Measurements from ENCODE around the gene SYT15. TPM values are rescaled to one million over a fixed set of nuclear protein-coding genes. Genes with fewer than 3 reads are reported as not detected.

SYT15 gene
- polyA plus RNA-seq, 1 of the 3 experiments (the other 2 are of a cell fraction): 0.07 TPM

- H2AFZ ChIP-seq (ENCODE audit: low read depth): no peak overlapping the region
- no peak overlapping the region for H3K27ac ChIP-seq (ENCODE audit: low read depth in 2 of 2, low read length in 1 of 2)
- WGBS (ENCODE audit: low lambda C conversion rate): 76% methylated on average over 6 of the region's 6 CpGs
- H4K20me1 ChIP-seq (ENCODE audit: insufficient read depth): no peaks in the 10 kb centered on the region
- CTCF ChIA-PET: no interaction called here
- H3K4me3 ChIP-seq (ENCODE audit: low read depth in 2 of 2, low read length in 1 of 2): no peak overlapping the region
- H3K9me3 ChIP-seq: no peaks in the 10 kb centered on the region
- H3K9ac ChIP-seq: no peak overlapping the region
- POLR2A ChIA-PET: no interaction called here
- no peaks in the 10 kb centered on the region for H3K9me2 ChIP-seq
- H3K4me2 ChIP-seq: no peak overlapping the region
- no peaks in the 10 kb centered on the region for H3K27me3 ChIP-seq (ENCODE audit: insufficient read depth)
- no peaks in the 10 kb centered on the region for H3K79me2 ChIP-seq (ENCODE audit: insufficient read depth)
- no peaks in the 10 kb centered on the region for H3F3A ChIP-seq (replicated peaks; ENCODE audit: insufficient read depth)
- H3K4me1 ChIP-seq (ENCODE audit: control insufficient read depth in 1 of 2, insufficient read depth in 2 of 2, low read depth in 1 of 2, low read length in 1 of 2): no peaks in the 10 kb centered on the region
- no peaks in the 10 kb centered on the region for H3K36me3 ChIP-seq (replicated peaks in 1 of 2; ENCODE audit: control insufficient read depth in 1 of 2, insufficient read depth in 2 of 2, low read length in 1 of 2)
- no peak for DNase-seq
- no peak for TF ChIP-seq TEAD4 (IDR thresholded peaks at IDR 0.05; ENCODE audit: borderline replicate concordance, insufficient read depth)
Measured at GRCh38 chr10:46536171-46536570, 42.8 kb upstream of the SYT15 start.

GRCh38 chr10:46536781-46537180 is 42.1 kb upstream of the SYT15 start:
- no peak for TF ChIP-seq RXRA (IDR thresholded peaks at IDR 0.05; ENCODE audit: borderline replicate concordance, low read depth)
- TF ChIP-seq YY1 (IDR thresholded peaks at IDR 0.05; ENCODE audit: low read depth): no peak
- TF ChIP-seq RFX5 (IDR thresholded peaks at IDR 0.05; ENCODE audit: low read length): no peak
- TF ChIP-seq TCF12 (IDR thresholded peaks at IDR 0.05): no peak
- TF ChIP-seq, protein P1, sequence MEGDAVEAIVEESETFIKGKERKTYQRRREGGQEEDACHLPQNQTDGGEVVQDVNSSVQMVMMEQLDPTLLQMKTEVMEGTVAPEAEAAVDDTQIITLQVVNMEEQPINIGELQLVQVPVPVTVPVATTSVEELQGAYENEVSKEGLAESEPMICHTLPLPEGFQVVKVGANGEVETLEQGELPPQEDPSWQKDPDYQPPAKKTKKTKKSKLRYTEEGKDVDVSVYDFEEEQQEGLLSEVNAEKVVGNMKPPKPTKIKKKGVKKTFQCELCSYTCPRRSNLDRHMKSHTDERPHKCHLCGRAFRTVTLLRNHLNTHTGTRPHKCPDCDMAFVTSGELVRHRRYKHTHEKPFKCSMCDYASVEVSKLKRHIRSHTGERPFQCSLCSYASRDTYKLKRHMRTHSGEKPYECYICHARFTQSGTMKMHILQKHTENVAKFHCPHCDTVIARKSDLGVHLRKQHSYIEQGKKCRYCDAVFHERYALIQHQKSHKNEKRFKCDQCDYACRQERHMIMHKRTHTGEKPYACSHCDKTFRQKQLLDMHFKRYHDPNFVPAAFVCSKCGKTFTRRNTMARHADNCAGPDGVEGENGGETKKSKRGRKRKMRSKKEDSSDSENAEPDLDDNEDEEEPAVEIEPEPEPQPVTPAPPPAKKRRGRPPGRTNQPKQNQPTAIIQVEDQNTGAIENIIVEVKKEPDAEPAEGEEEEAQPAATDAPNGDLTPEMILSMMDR (IDR thresholded peaks at IDR 0.05): no peak
- no peak for TF ChIP-seq FOXM1 (IDR thresholded peaks at IDR 0.05; ENCODE audit: low read depth)
- TF ChIP-seq FOXJ3 (CRISPR knock-in tag; IDR thresholded peaks at IDR 0.05): no peak
- TF ChIP-seq, protein P2, sequence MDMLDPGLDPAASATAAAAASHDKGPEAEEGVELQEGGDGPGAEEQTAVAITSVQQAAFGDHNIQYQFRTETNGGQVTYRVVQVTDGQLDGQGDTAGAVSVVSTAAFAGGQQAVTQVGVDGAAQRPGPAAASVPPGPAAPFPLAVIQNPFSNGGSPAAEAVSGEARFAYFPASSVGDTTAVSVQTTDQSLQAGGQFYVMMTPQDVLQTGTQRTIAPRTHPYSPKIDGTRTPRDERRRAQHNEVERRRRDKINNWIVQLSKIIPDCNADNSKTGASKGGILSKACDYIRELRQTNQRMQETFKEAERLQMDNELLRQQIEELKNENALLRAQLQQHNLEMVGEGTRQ (IDR thresholded peaks at IDR 0.05; ENCODE audit: borderline replicate concordance, low read depth, low read length): no peak
- no peaks in the 10 kb centered on the region for H3K4me1 ChIP-seq (ENCODE audit: control insufficient read depth in 1 of 2, insufficient read depth in 2 of 2, low read depth in 1 of 2, low read length in 1 of 2)

DNA sequence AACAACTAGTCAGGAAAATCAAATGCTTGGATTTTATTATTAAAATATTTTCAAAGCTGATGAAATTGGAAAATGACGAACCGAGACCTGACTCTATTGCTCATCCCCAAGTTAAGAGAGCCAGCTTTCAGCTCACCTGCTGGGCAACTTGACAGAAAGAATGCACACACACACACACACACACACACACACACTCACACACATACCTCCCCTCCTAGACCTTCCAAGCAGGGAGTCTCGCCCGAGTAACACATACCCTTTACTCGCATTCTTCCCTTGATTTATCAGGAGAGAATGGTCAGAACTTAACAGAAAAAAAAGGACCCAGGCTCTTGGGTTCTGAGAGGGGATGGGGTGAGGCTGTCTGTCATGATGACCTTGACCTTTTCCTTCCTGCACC is 41.6 kb upstream of the SYT15 start:
- POLR2A ChIA-PET: no interaction called here
- no peak overlapping the region for H3K4me3 ChIP-seq (ENCODE audit: low read depth in 2 of 2, low read length in 1 of 2)
- no peaks in the 10 kb centered on the region for H3K9me2 ChIP-seq
- no peaks in the 10 kb centered on the region for H4K20me1 ChIP-seq (ENCODE audit: insufficient read depth)
- no peaks in the 10 kb centered on the region for H3K4me1 ChIP-seq (ENCODE audit: control insufficient read depth in 1 of 2, insufficient read depth in 2 of 2, low read depth in 1 of 2, low read length in 1 of 2)
- H3K27me3 ChIP-seq (ENCODE audit: insufficient read depth): no peaks in the 10 kb centered on the region
- CTCF ChIA-PET: interaction anchor here (1.0 kb wide), 1 partner anchor 19 kb away, joined by 3 read pairs; the partner anchor contains the start of gene GPRIN2
- H3K27ac ChIP-seq (ENCODE audit: low read depth in 2 of 2, low read length in 1 of 2): no peak overlapping the region
- 62% methylated on average over 5 of the region's 5 CpGs for WGBS (ENCODE audit: low lambda C conversion rate)
- no peaks in the 10 kb centered on the region for H3K79me2 ChIP-seq (ENCODE audit: insufficient read depth)
- no peak overlapping the region for H2AFZ ChIP-seq (ENCODE audit: low read depth)
- no peaks in the 10 kb centered on the region for H3K9me3 ChIP-seq
- no peaks in the 10 kb centered on the region for H3F3A ChIP-seq (replicated peaks; ENCODE audit: insufficient read depth)
- no peak overlapping the region for H3K9ac ChIP-seq
- H3K4me2 ChIP-seq: no peak overlapping the region
- no peak for DNase-seq
- no peaks in the 10 kb centered on the region for H3K36me3 ChIP-seq (replicated peaks in 1 of 2; ENCODE audit: control insufficient read depth in 1 of 2, insufficient read depth in 2 of 2, low read length in 1 of 2)
- TF ChIP-seq TCF12 (IDR thresholded peaks at IDR 0.05) (no peak), JUND (IDR thresholded peaks at IDR 0.05) (no peak), NRF1 (IDR thresholded peaks at IDR 0.05; ENCODE audit: low read depth, low read length) (no peak), RFX5 (IDR thresholded peaks at IDR 0.05; ENCODE audit: low read length) (no peak), FOXJ3 (CRISPR knock-in tag; IDR thresholded peaks at IDR 0.05) (no peak), EP300 (IDR thresholded peaks at IDR 0.05; ENCODE audit: borderline replicate concordance in 1 of 2, low read depth in 1 of 2, low read length in 1 of 2) (no peak), USF1 (IDR thresholded peaks at IDR 0.05; ENCODE audit: borderline replicate concordance, low read depth) (no peak), GATA2 (CRISPR knock-in tag; IDR thresholded peaks at IDR 0.05) (no peak), FOSL2 (IDR thresholded peaks at IDR 0.05; ENCODE audit: borderline replicate concordance, low read depth) (no peak)
- TF ChIP-seq, protein P3, sequence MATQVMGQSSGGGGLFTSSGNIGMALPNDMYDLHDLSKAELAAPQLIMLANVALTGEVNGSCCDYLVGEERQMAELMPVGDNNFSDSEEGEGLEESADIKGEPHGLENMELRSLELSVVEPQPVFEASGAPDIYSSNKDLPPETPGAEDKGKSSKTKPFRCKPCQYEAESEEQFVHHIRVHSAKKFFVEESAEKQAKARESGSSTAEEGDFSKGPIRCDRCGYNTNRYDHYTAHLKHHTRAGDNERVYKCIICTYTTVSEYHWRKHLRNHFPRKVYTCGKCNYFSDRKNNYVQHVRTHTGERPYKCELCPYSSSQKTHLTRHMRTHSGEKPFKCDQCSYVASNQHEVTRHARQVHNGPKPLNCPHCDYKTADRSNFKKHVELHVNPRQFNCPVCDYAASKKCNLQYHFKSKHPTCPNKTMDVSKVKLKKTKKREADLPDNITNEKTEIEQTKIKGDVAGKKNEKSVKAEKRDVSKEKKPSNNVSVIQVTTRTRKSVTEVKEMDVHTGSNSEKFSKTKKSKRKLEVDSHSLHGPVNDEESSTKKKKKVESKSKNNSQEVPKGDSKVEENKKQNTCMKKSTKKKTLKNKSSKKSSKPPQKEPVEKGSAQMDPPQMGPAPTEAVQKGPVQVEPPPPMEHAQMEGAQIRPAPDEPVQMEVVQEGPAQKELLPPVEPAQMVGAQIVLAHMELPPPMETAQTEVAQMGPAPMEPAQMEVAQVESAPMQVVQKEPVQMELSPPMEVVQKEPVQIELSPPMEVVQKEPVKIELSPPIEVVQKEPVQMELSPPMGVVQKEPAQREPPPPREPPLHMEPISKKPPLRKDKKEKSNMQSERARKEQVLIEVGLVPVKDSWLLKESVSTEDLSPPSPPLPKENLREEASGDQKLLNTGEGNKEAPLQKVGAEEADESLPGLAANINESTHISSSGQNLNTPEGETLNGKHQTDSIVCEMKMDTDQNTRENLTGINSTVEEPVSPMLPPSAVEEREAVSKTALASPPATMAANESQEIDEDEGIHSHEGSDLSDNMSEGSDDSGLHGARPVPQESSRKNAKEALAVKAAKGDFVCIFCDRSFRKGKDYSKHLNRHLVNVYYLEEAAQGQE (IDR thresholded peaks at IDR 0.05; ENCODE audit: low read depth, low read length): no peak

More at GRCh38 chr10:46536781-46537180, 42.1 kb upstream of the SYT15 start:
- no peak for DNase-seq
- ChIA-PET CTCF (interaction anchor here (1.0 kb wide), 1 partner anchor 19 kb away, joined by 3 read pairs; the partner anchor contains the start of gene GPRIN2), POLR2A (no interaction called here)
- no peaks in the 10 kb centered on the region for H3K27me3 ChIP-seq (ENCODE audit: insufficient read depth)
- no peaks in the 10 kb centered on the region for H3F3A ChIP-seq (replicated peaks; ENCODE audit: insufficient read depth)
- H3K9me3 ChIP-seq: no peaks in the 10 kb centered on the region
- H3K79me2 ChIP-seq (ENCODE audit: insufficient read depth): no peaks in the 10 kb centered on the region
- no peak overlapping the region for H3K4me2 ChIP-seq
- no peaks in the 10 kb centered on the region for H3K36me3 ChIP-seq (replicated peaks in 1 of 2; ENCODE audit: control insufficient read depth in 1 of 2, insufficient read depth in 2 of 2, low read length in 1 of 2)
- H3K27ac ChIP-seq (ENCODE audit: low read depth in 2 of 2, low read length in 1 of 2): no peak overlapping the region
- H2AFZ ChIP-seq (ENCODE audit: low read depth): no peak overlapping the region
- no peaks in the 10 kb centered on the region for H3K9me2 ChIP-seq
- H4K20me1 ChIP-seq (ENCODE audit: insufficient read depth): no peaks in the 10 kb centered on the region
- H3K9ac ChIP-seq: no peak overlapping the region
- H3K4me3 ChIP-seq (ENCODE audit: low read depth in 2 of 2, low read length in 1 of 2): no peak overlapping the region
- 63% methylated on average over 5 of the region's 5 CpGs for WGBS (ENCODE audit: low lambda C conversion rate)
